Activated CD4-positive, alpha-beta T cell treated with anti-CD3 and anti-CD28 coated beads, Interleukin-2, amount 10 ng/mL, durations not matched to agents 7 days and 5 days (primary cell): ENCODE results near the gene ANKS1B. TPM values are rescaled to one million over a fixed set of nuclear protein-coding genes. Genes with fewer than 3 reads are reported as not detected.
"Not testable (repeated sequence)": the region's sequence is repeated elsewhere in the genome, so short reads cannot be mapped to it uniquely, and the experiment has no call there.

Source experiments
- CTCF ChIA-PET: fragments of 350-600 bp; sonication (Branson Sonifier 250); formaldehyde crosslinking; loops from one replicate; lab custom pipeline; 2021; ENCODE audit warnings: antibody characterized with exemption; lab: Charles Lee
- POLR2A ChIA-PET: fragments of 350-600 bp; sonication (Branson Sonifier 250); formaldehyde crosslinking; loops from one replicate; lab custom pipeline; 2021; ENCODE audit warnings: antibody characterized with exemption; lab: Charles Lee
- DNase-seq: peaks from one replicate; pipeline ENCODE4 v3.0.0-alpha.2; 2020
- H3K27ac Mint-ChIP-seq: one replicate; pipeline ENCODE4 v1.8.0; 2021; ENCODE audit warnings: mild to moderate bottlenecking, moderate library complexity, mixed read lengths
- H3K27me3 Mint-ChIP-seq: one replicate; pipeline ENCODE4 v1.8.0; 2021; ENCODE audit warnings: mixed read lengths
- H3K36me3 Mint-ChIP-seq: one replicate; pipeline ENCODE4 v1.8.0; 2021; ENCODE audit warnings: low read depth, mixed read lengths
- H3K4me1 Mint-ChIP-seq: one replicate; pipeline ENCODE4 v1.8.0; 2021; ENCODE audit warnings: mixed read lengths
- H3K4me3 Mint-ChIP-seq: one replicate; pipeline ENCODE4 v1.8.0; 2021; ENCODE audit warnings: mild to moderate bottlenecking, moderate library complexity, mixed read lengths
- H3K9me3 Mint-ChIP-seq: one replicate; pipeline ENCODE4 v1.8.0; 2021; ENCODE audit warnings: mixed read lengths
- total RNA-seq, 2 experiments: library from RNA; stranded (reverse); gene quantifications; one replicate each; pipeline ENCODE4 v1.2.3, GENCODE V29; 2021

The ANKS1B gene
- total RNA-seq, 2 experiments from 2014 or later: 0.17 to 0.25 TPM

- no peak for DNase-seq
- peaks cover 2% of the 10 kb centered on the region for H3K9me3 Mint-ChIP-seq
- H3K27ac Mint-ChIP-seq: no peak overlapping the region
- no peaks in the 10 kb centered on the region for H3K4me1 Mint-ChIP-seq
- POLR2A ChIA-PET: no interaction called here
- no peaks in the 10 kb centered on the region for H3K27me3 Mint-ChIP-seq
- CTCF ChIA-PET: no interaction called here
- H3K36me3 Mint-ChIP-seq: no peaks in the 10 kb centered on the region
- no peak overlapping the region for H3K4me3 Mint-ChIP-seq
These were observed 727.1 kb downstream of the ANKS1B start for GRCh38 chr12:99257672-99258071.

GRCh38 chr12:99253068-99253467, 731.7 kb downstream of the ANKS1B start:
- POLR2A ChIA-PET: no interaction called here
- no peaks in the 10 kb centered on the region for H3K36me3 Mint-ChIP-seq
- DNase-seq: no peak
- H3K4me3 Mint-ChIP-seq: no peak overlapping the region
- CTCF ChIA-PET: no interaction called here
- no peaks in the 10 kb centered on the region for H3K27me3 Mint-ChIP-seq
- no peak overlapping the region for H3K27ac Mint-ChIP-seq
- peaks cover 2% of the 10 kb centered on the region for H3K9me3 Mint-ChIP-seq
- no peaks in the 10 kb centered on the region for H3K4me1 Mint-ChIP-seq

- Mint-ChIP-seq H3K36me3 (no peaks in the 10 kb centered on the region), H3K4me3 (no peak overlapping the region)
These were observed 734.6 kb downstream of the ANKS1B start for GRCh38 chr12:99250091-99250490.

GRCh38 chr12:99249543-99249942, 735.2 kb downstream of the ANKS1B start:
- ChIA-PET POLR2A (no interaction called here), CTCF (no interaction called here)
- no peak for DNase-seq
- H3K9me3 Mint-ChIP-seq: no peaks in the 10 kb centered on the region
- H3K36me3 Mint-ChIP-seq: no peaks in the 10 kb centered on the region
- no peaks in the 10 kb centered on the region for H3K27me3 Mint-ChIP-seq
- H3K4me1 Mint-ChIP-seq: no peaks in the 10 kb centered on the region
- H3K4me3 Mint-ChIP-seq: no peak overlapping the region
- no peak overlapping the region for H3K27ac Mint-ChIP-seq

More at GRCh38 chr12:99250091-99250490, 734.6 kb downstream of the ANKS1B start:
- H3K27ac Mint-ChIP-seq: no peak overlapping the region
- CTCF ChIA-PET: no interaction called here
- POLR2A ChIA-PET: no interaction called here
- no peaks in the 10 kb centered on the region for H3K4me1 Mint-ChIP-seq
- no peaks in the 10 kb centered on the region for H3K9me3 Mint-ChIP-seq
- no peak for DNase-seq
- no peaks in the 10 kb centered on the region for H3K27me3 Mint-ChIP-seq

GRCh38 chr12:99237907-99238538, 746.7 kb downstream of the ANKS1B start:
- H3K4me3 Mint-ChIP-seq, CTCF ChIA-PET, H3K9me3 Mint-ChIP-seq, H3K36me3 Mint-ChIP-seq, H3K27me3 Mint-ChIP-seq, H3K4me1 Mint-ChIP-seq, H3K27ac Mint-ChIP-seq, DNase-seq: not testable (repeated sequence)
- POLR2A ChIA-PET: interaction anchor here (0.6 kb wide), 1 partner anchor 657 kb away, joined by 3 read pairs; no protein-coding TSS in a partner anchor

- Mint-ChIP-seq H3K36me3 (no peaks in the 10 kb centered on the region), H3K4me3 (no peak overlapping the region), H3K9me3 (peaks cover 5% of the 10 kb centered on the region), H3K4me1 (peaks cover 3% of the 10 kb centered on the region), H3K27ac (no peak overlapping the region), H3K27me3 (no peaks in the 10 kb centered on the region)
- no peak for DNase-seq
- CTCF ChIA-PET: no interaction called here
- POLR2A ChIA-PET: no interaction called here
These were observed 749.4 kb downstream of the ANKS1B start for GRCh38 chr12:99235381-99235780.

GRCh38 chr12:99234702-99235101, 750.0 kb downstream of the ANKS1B start:
- no peaks in the 10 kb centered on the region for H3K27me3 Mint-ChIP-seq
- CTCF ChIA-PET: no interaction called here
- H3K4me1 Mint-ChIP-seq: peaks cover 3% of the 10 kb centered on the region
- H3K36me3 Mint-ChIP-seq: no peaks in the 10 kb centered on the region
- POLR2A ChIA-PET: no interaction called here
- H3K9me3 Mint-ChIP-seq: peaks cover 5% of the 10 kb centered on the region
- no peak for DNase-seq
- no peak overlapping the region for H3K4me3 Mint-ChIP-seq
- no peak overlapping the region for H3K27ac Mint-ChIP-seq

- Mint-ChIP-seq H3K4me1 (no peaks in the 10 kb centered on the region), H3K27me3 (no peaks in the 10 kb centered on the region), H3K27ac (no peak overlapping the region), H3K36me3 (no peaks in the 10 kb centered on the region), H3K4me3 (no peak overlapping the region), H3K9me3 (peaks cover 5% of the 10 kb centered on the region)
- ChIA-PET CTCF (interaction anchor here (0.6 kb wide), 1 partner anchor 517 kb away, joined by 3 read pairs; no protein-coding TSS in a partner anchor), POLR2A (no interaction called here)
- DNase-seq: no peak
These were observed 752.4 kb downstream of the ANKS1B start for GRCh38 chr12:99232324-99232723.

GRCh38 chr12:99231031-99231430, 753.7 kb downstream of the ANKS1B start:
- Mint-ChIP-seq H3K27ac (no peak overlapping the region), H3K9me3 (no peaks in the 10 kb centered on the region), H3K4me3 (no peak overlapping the region), H3K27me3 (no peaks in the 10 kb centered on the region), H3K4me1 (no peaks in the 10 kb centered on the region), H3K36me3 (no peaks in the 10 kb centered on the region)
- ChIA-PET POLR2A (no interaction called here), CTCF (no interaction called here)
- no peak for DNase-seq

- Mint-ChIP-seq H3K4me1 (no peaks in the 10 kb centered on the region), H3K9me3 (no peaks in the 10 kb centered on the region), H3K36me3 (no peaks in the 10 kb centered on the region), H3K27ac (no peak overlapping the region), H3K27me3 (no peaks in the 10 kb centered on the region), H3K4me3 (no peak overlapping the region)
- DNase-seq: no peak
- CTCF ChIA-PET: no interaction called here
- POLR2A ChIA-PET: no interaction called here
These were observed 760.5 kb downstream of the ANKS1B start for GRCh38 chr12:99224237-99224636.

GRCh38 chr12:99223579-99223978, 761.2 kb downstream of the ANKS1B start:
- H3K36me3 Mint-ChIP-seq: no peaks in the 10 kb centered on the region
- no peaks in the 10 kb centered on the region for H3K27me3 Mint-ChIP-seq
- no peak for DNase-seq
- H3K9me3 Mint-ChIP-seq: no peaks in the 10 kb centered on the region
- H3K4me3 Mint-ChIP-seq: no peak overlapping the region
- POLR2A ChIA-PET: no interaction called here
- H3K4me1 Mint-ChIP-seq: no peaks in the 10 kb centered on the region
- CTCF ChIA-PET: no interaction called here
- H3K27ac Mint-ChIP-seq: no peak overlapping the region

GRCh38 chr12:99213047-99213446, 771.7 kb downstream of the ANKS1B start:
- DNase-seq: no peak
- no peak overlapping the region for H3K4me3 Mint-ChIP-seq
- H3K27me3 Mint-ChIP-seq: no peaks in the 10 kb centered on the region
- no peak overlapping the region for H3K27ac Mint-ChIP-seq
- no peaks in the 10 kb centered on the region for H3K36me3 Mint-ChIP-seq
- H3K9me3 Mint-ChIP-seq: no peaks in the 10 kb centered on the region
- POLR2A ChIA-PET: no interaction called here
- CTCF ChIA-PET: no interaction called here
- H3K4me1 Mint-ChIP-seq: no peaks in the 10 kb centered on the region

GRCh38 chr12:99212275-99212674, 772.5 kb downstream of the ANKS1B start:
- POLR2A ChIA-PET: no interaction called here

GRCh38 chr12:99205111-99205510, 779.6 kb downstream of the ANKS1B start:
- H3K4me3 Mint-ChIP-seq: no peak overlapping the region
- no peaks in the 10 kb centered on the region for H3K36me3 Mint-ChIP-seq
- no peaks in the 10 kb centered on the region for H3K27me3 Mint-ChIP-seq
- H3K9me3 Mint-ChIP-seq: no peaks in the 10 kb centered on the region
- DNase-seq: no peak
- H3K27ac Mint-ChIP-seq: no peak overlapping the region
- POLR2A ChIA-PET: no interaction called here
- CTCF ChIA-PET: no interaction called here
- H3K4me1 Mint-ChIP-seq: no peaks in the 10 kb centered on the region

More at GRCh38 chr12:99212275-99212674, 772.5 kb downstream of the ANKS1B start:
- H3K27me3 Mint-ChIP-seq: no peaks in the 10 kb centered on the region
- H3K9me3 Mint-ChIP-seq: no peaks in the 10 kb centered on the region
- H3K4me3 Mint-ChIP-seq: no peak overlapping the region
- no peak for DNase-seq
- no peaks in the 10 kb centered on the region for H3K36me3 Mint-ChIP-seq
- CTCF ChIA-PET: no interaction called here
- H3K4me1 Mint-ChIP-seq: no peaks in the 10 kb centered on the region
- no peak overlapping the region for H3K27ac Mint-ChIP-seq
